ENCODE results near the gene DIS3L2. TPM values are rescaled to one million over a fixed set of nuclear protein-coding genes. Genes with fewer than 3 reads are reported as not detected.

Gene DIS3L2
- total and polyA plus RNA-seq, 2 of the 8 experiments (the other 6 are each of a cell fraction or from before 2014, with no cell fraction given) = 11.5 to 21.6 TPM

- no peaks in the 10 kb centered on the region for H3K79me1 ChIP-seq (ENCODE audit: low read depth, low read length)
- no peaks in the 10 kb centered on the region for H3K9me3 ChIP-seq (ENCODE audit: insufficient read depth in 2 of 2, low read depth in 1 of 2, low read length in 1 of 2)
- H3K23me2 ChIP-seq (ENCODE audit: low read depth, low read length) = no peaks in the 10 kb centered on the region
- no peak overlapping the region for H4K91ac ChIP-seq (replicated peaks; ENCODE audit: insufficient read length, low read length)
- H4K5ac ChIP-seq (ENCODE audit: insufficient read length, low read depth, low read length) = no peak overlapping the region
- H3K4me2 ChIP-seq (ENCODE audit: insufficient read depth in 1 of 2, low read depth in 2 of 2, low read length in 2 of 2) = no peak overlapping the region
- no peak overlapping the region for H2BK120ac ChIP-seq (replicated peaks; ENCODE audit: low read depth, low read length)
- CTCF ChIA-PET (ENCODE audit: partially characterized antibody) = interaction anchor here (0.6 to 6.7 kb wide), 20 partner anchors 10 to 323 kb away, joined by 3 to 51 read pairs (median 4); no protein-coding TSS in a partner anchor
- no peak overlapping the region for H3K4ac ChIP-seq (replicated peaks; ENCODE audit: insufficient read length, low read depth, low read length)
- no peak overlapping the region for H2BK12ac ChIP-seq (ENCODE audit: low read depth, low read length)
- H2BK5ac ChIP-seq (ENCODE audit: low read depth, low read length) = peak overlapping the region; percentile 21; the same call in 1 of the 2 replicates
- no peak for TF ChIP-seq RXRA (IDR thresholded peaks at IDR 0.05; ENCODE audit: insufficient read depth, low read depth, low read length)
- TF ChIP-seq KDM5A (IDR thresholded peaks at IDR 0.05; ENCODE audit: low read length) = no peak
- no peak for TF ChIP-seq BRCA1 (IDR thresholded peaks at IDR 0.05; ENCODE audit: low read depth, low read length)
- no peak for TF ChIP-seq ATF2 (IDR thresholded peaks at IDR 0.05; ENCODE audit: low read length)
- no peak for TF ChIP-seq POU5F1 (IDR thresholded peaks at IDR 0.05; ENCODE audit: low read depth, low read length)
- no peak for TF ChIP-seq TCF12 (IDR thresholded peaks at IDR 0.05; ENCODE audit: low read depth, low read length)
- TF ChIP-seq SIRT6 (IDR thresholded peaks at IDR 0.05; ENCODE audit: low read length) = no peak
- no peak for DNase-seq (ENCODE audit: low read depth in 1 of 2, low spot score in 2 of 2)
- no peak overlapping the region for H3K9ac ChIP-seq (replicated peaks in 1 of 4; ENCODE audit: extremely low read depth in 1 of 4, low read depth in 3 of 4, low read length in 3 of 4)
- H3K23ac ChIP-seq (ENCODE audit: insufficient read length) = no peak overlapping the region
- H3K18ac ChIP-seq (ENCODE audit: extremely low read depth, low read length) = no peak overlapping the region
- no peak overlapping the region for H3K56ac ChIP-seq (replicated peaks; ENCODE audit: insufficient read length, low read depth, low read length)
- no peak overlapping the region for H2BK15ac ChIP-seq (ENCODE audit: low read length)
- POLR2A ChIA-PET (ENCODE audit: partially characterized antibody) = interaction anchor here (0.6 kb wide), 1 partner anchor 113 kb away, joined by 3 read pairs; no protein-coding TSS in a partner anchor
- no peak for FAIRE-seq
- 58% methylated on average over 3 of the region's 3 CpGs; no CpG with 5 or more reads in 1 of the 2 experiments for WGBS, 2 experiments (ENCODE audit: extremely low coverage in 1 of 2, insufficient coverage in 1 of 2, insufficient read length in 1 of 2, insufficient replicate concordance in 2 of 2, low coverage in 1 of 2, low lambda C conversion rate in 2 of 2, missing lambda C conversion rate in 1 of 2)
- no peak overlapping the region for H3K27ac ChIP-seq (ENCODE audit: low read depth, low read length)
- no peak overlapping the region for H2AK5ac ChIP-seq (ENCODE audit: low read depth, low read length)
- H3K36me3 ChIP-seq (ENCODE audit: control insufficient read depth in 2 of 4, insufficient read depth in 4 of 4, low read length in 3 of 4) = no peaks in the 10 kb centered on the region; a peak in 1 of 8 replicates
- no peaks in the 10 kb centered on the region for H4K20me1 ChIP-seq (replicated peaks in 1 of 2; ENCODE audit: control insufficient read depth in 1 of 2, insufficient read depth in 2 of 2, low read length in 2 of 2)
- H2AFZ ChIP-seq (ENCODE audit: low read length) = no peak overlapping the region
- H2BK20ac ChIP-seq (ENCODE audit: low read length) = no peak overlapping the region
- no peaks in the 10 kb centered on the region for H3K27me3 ChIP-seq (replicated peaks in 1 of 4; ENCODE audit: control insufficient read depth in 3 of 4, extremely low read depth in 1 of 4, insufficient read depth in 3 of 4, low read length in 3 of 4)
- peaks cover 0 to 4% (median 0%) of the 10 kb centered on the region in 4 experiments; a peak in 3 of 7 replicates for H3K4me1 ChIP-seq (replicated peaks in 1 of 4; ENCODE audit: control insufficient read depth in 3 of 4, insufficient read depth in 4 of 4, low read length in 3 of 4)
- no peak overlapping the region for H4K8ac ChIP-seq (ENCODE audit: extremely low read depth, insufficient read depth, low read length)
- H3K79me2 ChIP-seq (ENCODE audit: control insufficient read depth in 1 of 2, insufficient read depth in 2 of 2, low read length in 2 of 2) = no peaks in the 10 kb centered on the region
- no peak overlapping the region for H3K4me3 ChIP-seq (ENCODE audit: extremely low read depth in 1 of 4, insufficient read depth in 2 of 4, low read depth in 3 of 4, low read length in 4 of 4)
- H3K14ac ChIP-seq (ENCODE audit: insufficient read length) = no peak overlapping the region
These were observed 155.3 kb downstream of the DIS3L2 start for GRCh38 chr2:232116852-232117251.

Measured in H1 (cell line).